HEK293T (cell line): ENCODE measurements around the gene ATP1B3.

Source experiments
- BHLHE40 ChIP-seq: fragments of 450-650 bp; IDR thresholded peaks from 2 replicates; pipeline ENCODE4 v1.6.1; 2016; ENCODE audit warnings: mild to moderate bottlenecking, moderate library complexity, borderline replicate concordance
- CTBP1 ChIP-seq: fragments of 450-650 bp; IDR thresholded peaks from 2 replicates; pipeline ENCODE4 v1.6.1; 2016; ENCODE audit warnings: borderline replicate concordance
- HDGF ChIP-seq: fragments of 450-650 bp; IDR thresholded peaks from 2 replicates; pipeline ENCODE4 v1.6.1; 2017; ENCODE audit warnings: antibody characterized with exemption, borderline replicate concordance
- LEF1 ChIP-seq: fragments of 450-650 bp; IDR thresholded peaks from 2 replicates; pipeline ENCODE4 v1.6.1; 2017; ENCODE audit warnings: mild to moderate bottlenecking, borderline replicate concordance
- NFRKB ChIP-seq: fragments of 450-650 bp; IDR thresholded peaks from 2 replicates; pipeline ENCODE4 v1.6.1; 2016; ENCODE audit warnings: mild to moderate bottlenecking, moderate library complexity
- SP1 ChIP-seq: fragments of 450-650 bp; IDR thresholded peaks from 2 replicates; pipeline ENCODE4 v1.6.1; 2017
- SUZ12 ChIP-seq: fragments of 450-650 bp; IDR thresholded peaks from 2 replicates; pipeline ENCODE4 v1.6.1; 2016; ENCODE audit warnings: mild to moderate bottlenecking
- TARDBP ChIP-seq: fragments of 450-650 bp; IDR thresholded peaks from 2 replicates; pipeline ENCODE4 v1.6.1; 2016

- TF ChIP-seq SP1 (no peak), SUZ12 (no peak), BHLHE40 (no peak), LEF1 (no peak), TARDBP (no peak), HDGF (no peak), CTBP1 (no peak), NFRKB (no peak)
Observed at GRCh38 chr3:141876891-141877621, 613 bp downstream of the ATP1B3 start.
